SU-DHL-6 (cell line): ENCODE data around the gene SGCD.

ENCODE experiments used
- H2AFZ ChIP-seq: fragments of 200-600 bp; sonication (generic); 2 replicates; pipeline ENCODE4 v1.6.1; 2014; ENCODE audit warnings: low read depth, mild to moderate bottlenecking, moderate library complexity, mixed read lengths, antibody characterized with exemption, low read length; ENCODE audit not compliant: severe bottlenecking
- H3F3A ChIP-seq: fragments of 200-600 bp; shearing (Covaris generic); 2 replicates; pipeline ENCODE4 v1.6.0; 2016; ENCODE audit warnings: antibody characterized with exemption, mild to moderate bottlenecking; ENCODE audit not compliant: insufficient read depth
- H3K27ac ChIP-seq: fragments of 200-600 bp; sonication (generic); 2 replicates; pipeline ENCODE4 v1.5.1; 2016; ENCODE audit warnings: low read depth, mild to moderate bottlenecking, low read length, moderate library complexity, mixed read lengths
- H3K27me3 ChIP-seq: fragments of 200-600 bp; sonication (generic), shearing (Covaris generic); 2 replicates; pipeline ENCODE4 v1.6.0; 2014; ENCODE audit warnings: mild to moderate bottlenecking, low read length
- H3K36me3 ChIP-seq: fragments of 200-600 bp; sonication (generic); 2 replicates; pipeline ENCODE4 v1.6.1; 2014; ENCODE audit warnings: mild to moderate bottlenecking, low read length, mixed read lengths
- H3K4me2 ChIP-seq: fragments of 300-600, 200-600 bp; shearing (Covaris generic), sonication (generic); 2 replicates; pipeline ENCODE4 v1.6.0; 2014; ENCODE audit warnings: low read length, low read depth, mild to moderate bottlenecking; ENCODE audit not compliant: poor library complexity, severe bottlenecking
- H3K4me3 ChIP-seq: fragments of 200-600 bp; sonication (generic); 2 replicates; pipeline ENCODE4 v1.5.1; 2014; ENCODE audit warnings: antibody characterized with exemption, low read length, mild to moderate bottlenecking, mixed read lengths; ENCODE audit not compliant: insufficient read depth, poor library complexity, severe bottlenecking
- H3K79me2 ChIP-seq: fragments of 200-600 bp; sonication (generic); 2 replicates; pipeline ENCODE4 v1.6.1; 2014; ENCODE audit warnings: mild to moderate bottlenecking, low read length, moderate library complexity; ENCODE audit not compliant: insufficient read depth
- H3K9ac ChIP-seq: fragments of 200-600 bp; sonication (generic); 2 replicates; pipeline ENCODE4 v1.7.0; 2014; ENCODE audit warnings: mild to moderate bottlenecking, low read length
- H3K9me2 ChIP-seq: fragments of 200-600 bp; sonication (generic); replicated peaks from 2 replicates; pipeline ENCODE4 v1.6.1; 2014; ENCODE audit warnings: low read length; ENCODE audit not compliant: insufficient read depth
- H3K9me3 ChIP-seq: fragments of 200-600 bp; sonication (generic); 2 replicates; pipeline ENCODE4 v1.6.1; 2014; ENCODE audit warnings: low read length, mixed read lengths; ENCODE audit not compliant: insufficient read depth
- H4K20me1 ChIP-seq: fragments of 200-600 bp; sonication (generic); 2 replicates; pipeline ENCODE4 v1.6.1; 2014; ENCODE audit warnings: low read depth, mild to moderate bottlenecking, antibody characterized with exemption, low read length, moderate library complexity, mixed read lengths
- CTCF ChIP-seq: fragments of 200-600 bp; sonication (generic); IDR thresholded peaks from one replicate; pipeline ENCODE4 v1.5.1; 2017; ENCODE audit warnings: antibody characterized with exemption, mild to moderate bottlenecking, low read length, moderate library complexity; ENCODE audit not compliant: insufficient read depth, poor library complexity, severe bottlenecking
- EZH2phosphoT487 ChIP-seq: fragments of 200-600 bp; sonication (generic), shearing (Covaris generic); conservative IDR thresholded peaks from 2 replicates; pipeline ENCODE4 v1.6.1; 2018; ENCODE audit warnings: mild to moderate bottlenecking, antibody characterized with exemption, low read length, moderate library complexity, mixed read lengths

Gene SGCD

GRCh38 chr5:156778752-156779151, 451.8 kb downstream of the SGCD start:
- H3K9me3 ChIP-seq, result no peaks in the 10 kb centered on the region
- H3K4me3 ChIP-seq, result no peak overlapping the region

GRCh38 chr5:156779436-156779835, 452.5 kb downstream of the SGCD start:
- H3F3A ChIP-seq, result no peaks in the 10 kb centered on the region
- TF ChIP-seq EZH2phosphoT487, result no peak
- no peak for TF ChIP-seq CTCF
- no peaks in the 10 kb centered on the region for H3K79me2 ChIP-seq
- H4K20me1 ChIP-seq, result no peaks in the 10 kb centered on the region
- H3K9ac ChIP-seq, result no peak overlapping the region
- H3K36me3 ChIP-seq, result no peaks in the 10 kb centered on the region
- H3K4me2 ChIP-seq, result no peak overlapping the region
- H3K27me3 ChIP-seq, result no peaks in the 10 kb centered on the region
- H3K4me3 ChIP-seq, result no peak overlapping the region
- no peak overlapping the region for H3K27ac ChIP-seq
- no peaks in the 10 kb centered on the region for H3K9me2 ChIP-seq
- H2AFZ ChIP-seq, result no peak overlapping the region
- no peaks in the 10 kb centered on the region for H3K9me3 ChIP-seq

More at GRCh38 chr5:156778752-156779151, 451.8 kb downstream of the SGCD start:
- Histone ChIP-seq H3K9me2 (no peaks in the 10 kb centered on the region), H3K36me3 (no peaks in the 10 kb centered on the region), H2AFZ (no peak overlapping the region), H4K20me1 (no peaks in the 10 kb centered on the region), H3K27me3 (no peaks in the 10 kb centered on the region), H3K9ac (no peak overlapping the region), H3K4me2 (no peak overlapping the region), H3K79me2 (no peaks in the 10 kb centered on the region), H3F3A (no peaks in the 10 kb centered on the region), H3K27ac (no peak overlapping the region)
- no peak for TF ChIP-seq EZH2phosphoT487
- TF ChIP-seq CTCF, result no peak

GRCh38 chr5:156783092-156783491, 456.1 kb downstream of the SGCD start:
- H3K4me2 ChIP-seq, result no peak overlapping the region
- H3K79me2 ChIP-seq, result no peaks in the 10 kb centered on the region
- no peak overlapping the region for H2AFZ ChIP-seq
- no peak overlapping the region for H3K27ac ChIP-seq
- no peak overlapping the region for H3K4me3 ChIP-seq
- no peak overlapping the region for H3K9ac ChIP-seq
- no peaks in the 10 kb centered on the region for H3K27me3 ChIP-seq
- H3K9me2 ChIP-seq, result no peaks in the 10 kb centered on the region
- no peaks in the 10 kb centered on the region for H3F3A ChIP-seq
- no peaks in the 10 kb centered on the region for H3K9me3 ChIP-seq
- no peaks in the 10 kb centered on the region for H4K20me1 ChIP-seq
- TF ChIP-seq CTCF, result no peak
- TF ChIP-seq EZH2phosphoT487, result no peak
- H3K36me3 ChIP-seq, result no peaks in the 10 kb centered on the region
